ENCODE measurements around the gene DRAP1. TPM values are rescaled to one million over a fixed set of nuclear protein-coding genes. Genes with fewer than 3 reads are reported as not detected.

Gene DRAP1
- total RNA-seq, 1 experiment from 2014 or later, result 122 TPM

- no peaks in the 10 kb centered on the region for H3K27me3 ChIP-seq (replicated peaks; ENCODE audit: insufficient read depth, low read depth, low read length, poor library complexity)
- no peak overlapping the region for H3K4me3 ChIP-seq (ENCODE audit: low read depth, low read length, poor library complexity, severe bottlenecking)
- ChIA-PET POLR2A (ENCODE audit: low non-redundant PET) (interaction anchor here (0.6 to 0.8 kb wide), 2 partner anchors 17 to 19 kb away, joined by 3 to 7 read pairs; no protein-coding TSS in a partner anchor), CTCF (no interaction called here)
- DNase-seq (ENCODE audit: low spot score), result no peak
- H3K27ac ChIP-seq (ENCODE audit: low read depth, low read length, poor library complexity, severe bottlenecking), result no peak overlapping the region
- peaks cover 25% of the 10 kb centered on the region for H3K4me1 ChIP-seq (ENCODE audit: insufficient read depth, low read length, poor library complexity, severe bottlenecking)
- no TSS peak for BruUV-seq (replicated peaks)
- no peaks in the 10 kb centered on the region for H3K36me3 ChIP-seq (ENCODE audit: insufficient read depth, low read length, poor library complexity, severe bottlenecking)
- intact Hi-C loops (cut with micrococcal nuclease; ENCODE audit: unreplicated experiment), result no loop called here
- TF ChIP-seq EZH2 (IDR thresholded peaks at IDR 0.05; ENCODE audit: borderline replicate concordance, low read depth, low read length, poor library complexity, severe bottlenecking) (no peak), CTCF (conservative IDR thresholded peaks at IDR 0.05; ENCODE audit: low read depth, low read length) (no peak)
- no peaks in the 10 kb centered on the region for H3K9me3 ChIP-seq (ENCODE audit: low read depth, low read length, poor library complexity, severe bottlenecking)
Observed at GRCh38 chr11:65897020-65897471, 22.2 kb upstream of the DRAP1 start.

- H3K9me3 ChIP-seq (ENCODE audit: low read depth, low read length, poor library complexity, severe bottlenecking), result no peaks in the 10 kb centered on the region
- POLR2A ChIA-PET (ENCODE audit: low non-redundant PET), result no interaction called here
- H3K27ac ChIP-seq (ENCODE audit: low read depth, low read length, poor library complexity, severe bottlenecking), result peak overlapping the region; percentile 47
- intact Hi-C loops (cut with micrococcal nuclease; ENCODE audit: unreplicated experiment), result no loop called here
- DNase-seq (ENCODE audit: low spot score), result no peak
- peaks cover 7% of the 10 kb centered on the region for H3K4me1 ChIP-seq (ENCODE audit: insufficient read depth, low read length, poor library complexity, severe bottlenecking)
- H3K27me3 ChIP-seq (replicated peaks; ENCODE audit: insufficient read depth, low read depth, low read length, poor library complexity), result no peaks in the 10 kb centered on the region
- TSS peak; percentile 38 for BruUV-seq (replicated peaks)
- H3K36me3 ChIP-seq (ENCODE audit: insufficient read depth, low read length, poor library complexity, severe bottlenecking), result no peaks in the 10 kb centered on the region
- no peak for TF ChIP-seq EZH2 (IDR thresholded peaks at IDR 0.05; ENCODE audit: borderline replicate concordance, low read depth, low read length, poor library complexity, severe bottlenecking)
- no peak for TF ChIP-seq CTCF (conservative IDR thresholded peaks at IDR 0.05; ENCODE audit: low read depth, low read length)
- CTCF ChIA-PET, result interaction anchor here (1.1 to 2.0 kb wide), 3 partner anchors 8 to 14 kb away, joined by 3 to 10 read pairs (median 7); partner anchors contain the start of gene FIBP
- peak overlapping the region; percentile 65 for H3K4me3 ChIP-seq (ENCODE audit: low read depth, low read length, poor library complexity, severe bottlenecking)
Observed at GRCh38 chr11:65898656-65899355, 20.4 kb upstream of the DRAP1 start.

GRCh38 chr11:65899356-65900124 lies 19.7 kb upstream of the DRAP1 start:
- H3K36me3 ChIP-seq (ENCODE audit: insufficient read depth, low read length, poor library complexity, severe bottlenecking), result no peaks in the 10 kb centered on the region
- no peaks in the 10 kb centered on the region for H3K9me3 ChIP-seq (ENCODE audit: low read depth, low read length, poor library complexity, severe bottlenecking)
- peaks cover 6% of the 10 kb centered on the region for H3K4me1 ChIP-seq (ENCODE audit: insufficient read depth, low read length, poor library complexity, severe bottlenecking)
- BruUV-seq (replicated peaks), result no TSS peak
- ChIA-PET POLR2A (ENCODE audit: low non-redundant PET) (no interaction called here), CTCF (interaction anchor here (1.1 to 2.0 kb wide), 3 partner anchors 9 to 15 kb away, joined by 3 to 10 read pairs (median 7); partner anchors contain the start of gene FIBP)
- peak overlapping the region; percentile 47 for H3K27ac ChIP-seq (ENCODE audit: low read depth, low read length, poor library complexity, severe bottlenecking)
- H3K27me3 ChIP-seq (replicated peaks; ENCODE audit: insufficient read depth, low read depth, low read length, poor library complexity), result no peaks in the 10 kb centered on the region
- peak overlapping the region; percentile 65 for H3K4me3 ChIP-seq (ENCODE audit: low read depth, low read length, poor library complexity, severe bottlenecking)
- TF ChIP-seq CTCF (conservative IDR thresholded peaks at IDR 0.05; ENCODE audit: low read depth, low read length), result no peak
- TF ChIP-seq EZH2 (IDR thresholded peaks at IDR 0.05; ENCODE audit: borderline replicate concordance, low read depth, low read length, poor library complexity, severe bottlenecking), result no peak
- intact Hi-C loops (cut with micrococcal nuclease; ENCODE audit: unreplicated experiment), result no loop called here
- peak; percentile 66 for DNase-seq (ENCODE audit: low spot score)
